Panc1 (cell line): ENCODE data around the gene TSKS. TPM values are rescaled to one million over a fixed set of nuclear protein-coding genes. Genes with fewer than 3 reads are reported as not detected.

Experiments used
- ATAC-seq: fragments of 200-7000 bp; cut with Tn5 transposase; 2 replicates; pipeline ENCODE4 v1.9.1; 2020; ENCODE audit warnings: mild to moderate bottlenecking, moderate library complexity
- BruUV-seq: library from RNA; stranded (reverse); fragments of 400-500 nt; replicated peaks from 2 replicates; lab custom pipeline; 2021; lab: Mats Ljungman, UMichigan
- CTCF ChIA-PET: fragments of 300-600 bp; sonication (Branson Sonifier 250); formaldehyde crosslinking; loops from one replicate; lab custom pipeline; 2022; ENCODE audit warnings: antibody characterized with exemption; lab: Charles Lee
- POLR2A ChIA-PET: fragments of 300-600 bp; sonication (Branson Sonifier 250); formaldehyde crosslinking; loops from one replicate; lab custom pipeline; 2022; ENCODE audit warnings: antibody characterized with exemption; lab: Charles Lee
- DNase-seq: peaks from one replicate; pipeline ENCODE4 v3.0.0-alpha.2; 2010; ENCODE audit warnings: low read depth, low spot score
- H3K27ac ChIP-seq: 2 replicates; pipeline ENCODE4 v1.5.1; 2011; ENCODE audit warnings: mild to moderate bottlenecking, low read length, inconsistent platforms
- H3K27me3 ChIP-seq: fragments of 200-500 bp; sonication (Bioruptor generic); 2 replicates; pipeline ENCODE4 v1.6.0; 2014; ENCODE audit warnings: low read length, inconsistent platforms; ENCODE audit not compliant: control insufficient read depth, insufficient read depth
- H3K36me3 ChIP-seq: fragments of 200-500 bp; sonication (Bioruptor generic); 2 replicates; pipeline ENCODE4 v1.5.1; 2014; ENCODE audit warnings: inconsistent platforms, mild to moderate bottlenecking, low read length, moderate library complexity; ENCODE audit not compliant: control insufficient read depth, insufficient read depth
- H3K4me1 ChIP-seq: 2 replicates; pipeline ENCODE4 v1.5.1; 2011; ENCODE audit warnings: inconsistent platforms, mild to moderate bottlenecking, low read length, moderate library complexity; ENCODE audit not compliant: control insufficient read depth, insufficient read depth
- H3K4me3 ChIP-seq, 2 experiments: 2 replicates each; pipeline ENCODE4 v1.5.1; 2011 to 2012; ENCODE audit warnings: low read depth in 2 of 2, low read length in 2 of 2, mild to moderate bottlenecking in 2 of 2, inconsistent platforms in 1 of 2, moderate library complexity in 1 of 2
- H3K9me3 ChIP-seq: fragments of 200-500 bp; sonication (Bioruptor generic); 2 replicates; pipeline ENCODE4 v1.5.1; 2014; ENCODE audit warnings: low read depth, mild to moderate bottlenecking, inconsistent platforms, low read length, moderate library complexity; ENCODE audit not compliant: control insufficient read depth, insufficient read depth
- CTCF ChIP-seq: fragments of 450-650 bp; IDR thresholded peaks from 2 replicates; pipeline ENCODE4 v1.5.1; 2017; ENCODE audit warnings: mild to moderate bottlenecking
- POLR2AphosphoS5 ChIP-seq: IDR thresholded peaks from 2 replicates; pipeline ENCODE4 v1.6.1; 2012; ENCODE audit warnings: mild to moderate bottlenecking, low read depth, low read length, moderate library complexity
- REST ChIP-seq, 2 experiments: IDR thresholded peaks; 2 replicates each; pipeline ENCODE4 v1.6.1; 2011 to 2012; ENCODE audit warnings: low read depth in 2 of 2, control low read depth in 1 of 2, low read length in 1 of 2, mild to moderate bottlenecking in 1 of 2, moderate library complexity in 1 of 2; ENCODE audit not compliant: insufficient read depth in 1 of 2
- SIN3A ChIP-seq: IDR thresholded peaks from 2 replicates; pipeline ENCODE4 v1.6.1; 2012; ENCODE audit warnings: low read depth, mild to moderate bottlenecking, low read length, moderate library complexity, borderline replicate concordance; ENCODE audit not compliant: insufficient read depth
- TCF7L2 ChIP-seq: IDR thresholded peaks from 2 replicates; pipeline ENCODE4 v1.6.1; 2011; ENCODE audit warnings: mild to moderate bottlenecking, low read depth, low read length, inconsistent platforms
- in situ Hi-C: cut with HindIII; loops from 2 replicates; pipeline ENCODE4 v1.10.0; 2016; ENCODE audit warnings: low sequenced_read_pairs, low pct_unique_long_range_greater_than_20kb
- intact Hi-C: fragments of 100-400 bp; cut with micrococcal nuclease; formaldehyde crosslinking; loops from one replicate; pipeline ENCODE4 v1.10.0; 2022; ENCODE audit not compliant: unreplicated experiment
- total RNA-seq: library from RNA; stranded (reverse); gene quantifications from one replicate; pipeline ENCODE4 v1.2.1, GENCODE V29; 2021; ENCODE audit not compliant: unreplicated experiment

Gene TSKS
- total RNA-seq, 1 experiment from 2014 or later, result not detected

DNA sequence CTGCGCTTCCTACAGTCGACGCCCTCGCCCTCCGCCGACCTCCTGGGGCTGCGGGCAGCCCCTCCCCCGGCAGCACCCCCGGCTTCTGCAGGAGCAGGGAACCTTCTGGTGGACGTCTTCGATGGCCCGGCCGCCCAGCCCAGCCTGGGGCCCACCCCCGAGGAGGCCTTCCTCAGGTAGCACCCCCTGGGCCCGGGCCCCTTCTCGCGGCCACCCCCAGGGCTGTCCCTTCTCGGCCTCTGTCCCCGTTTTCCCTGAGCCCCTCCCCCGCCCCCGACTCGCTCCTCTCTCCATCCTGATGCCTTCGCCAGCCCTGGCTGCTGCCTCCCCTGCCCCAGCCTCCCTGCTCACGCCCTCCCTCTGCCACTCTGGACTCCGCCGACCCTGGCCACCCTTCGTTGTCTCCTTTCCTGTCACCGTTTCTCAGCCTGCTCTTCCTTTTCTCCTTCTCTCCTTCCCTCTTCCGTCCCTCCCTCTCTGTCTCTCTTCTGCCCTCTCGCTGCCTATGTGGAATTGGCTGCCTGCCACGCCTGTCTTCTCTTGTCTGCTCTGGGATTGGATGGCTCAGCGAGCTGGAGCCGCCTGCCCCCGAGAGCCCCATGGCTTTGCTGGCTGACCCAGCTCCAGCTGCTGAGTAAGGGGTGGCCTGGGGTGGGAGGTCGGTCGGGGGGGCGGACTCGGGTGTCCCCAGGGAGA, 39.0 kb upstream of the TSKS start:
- in situ Hi-C loops (no loop called here), intact Hi-C loops (no loop called here)
- Histone ChIP-seq H3K4me3 (no peak overlapping the region), H3K27me3 (no peaks in the 10 kb centered on the region), H3K36me3 (no peaks in the 10 kb centered on the region), H3K4me1 (no peaks in the 10 kb centered on the region), H3K9me3 (no peaks in the 10 kb centered on the region), H3K27ac (no peak overlapping the region)
- POLR2A ChIA-PET, result no interaction called here
- BruUV-seq, result no TSS peak
- TF ChIP-seq TCF7L2 (no peak), CTCF (no peak), POLR2AphosphoS5 (no peak), SIN3A (no peak), REST (IDR thresholded peaks at IDR 0.05; ENCODE audit: insufficient read depth in 1 of 2, low read depth in 2 of 2, low read length in 1 of 2) (no peak)
- CTCF ChIA-PET, result no interaction called here
- ATAC-seq (0 out of 2 replicates have a peak, but pooled peaks have one; percentile 23), DNase-seq (no peak)

DNA sequence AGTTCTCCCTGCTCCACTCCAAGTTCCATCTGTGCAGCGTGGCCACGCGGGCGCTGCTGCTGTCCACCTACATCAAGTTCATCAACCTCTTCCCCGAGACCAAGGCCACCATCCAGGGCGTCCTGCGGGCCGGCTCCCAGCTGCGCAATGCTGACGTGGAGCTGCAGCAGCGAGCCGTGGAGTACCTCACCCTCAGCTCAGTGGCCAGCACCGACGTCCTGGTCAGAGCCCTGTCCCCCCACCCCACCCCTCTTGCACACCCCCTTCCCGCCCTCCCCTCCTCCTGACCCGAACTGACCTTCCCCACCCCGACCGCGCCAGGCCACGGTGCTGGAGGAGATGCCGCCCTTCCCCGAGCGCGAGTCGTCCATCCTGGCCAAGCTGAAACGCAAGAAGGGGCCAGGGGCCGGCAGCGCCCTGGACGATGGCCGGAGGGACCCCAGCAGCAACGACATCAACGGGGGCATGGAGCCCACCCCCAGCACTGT, 38.3 kb upstream of the TSKS start:
- TF ChIP-seq TCF7L2, result no peak
- ChIA-PET POLR2A (no interaction called here), CTCF (no interaction called here)
- Histone ChIP-seq H3K4me1 (no peaks in the 10 kb centered on the region), H3K4me3 (no peak overlapping the region), H3K27ac (no peak overlapping the region), H3K27me3 (no peaks in the 10 kb centered on the region), H3K9me3 (no peaks in the 10 kb centered on the region), H3K36me3 (no peaks in the 10 kb centered on the region)
- in situ Hi-C loops (no loop called here), intact Hi-C loops (no loop called here)
- no peak for DNase-seq
- no TSS peak for BruUV-seq
- ATAC-seq, result no peak

GRCh38 chr19:49800771-49801170, 37.7 kb upstream of the TSKS start:
- TF ChIP-seq POLR2AphosphoS5 (no peak), CTCF (no peak)
- Histone ChIP-seq H3K27ac (no peak overlapping the region), H3K9me3 (no peaks in the 10 kb centered on the region), H3K4me3 (no peak overlapping the region), H3K4me1 (no peaks in the 10 kb centered on the region), H3K36me3 (no peaks in the 10 kb centered on the region), H3K27me3 (no peaks in the 10 kb centered on the region)
- DNase-seq (no peak), ATAC-seq (no peak)
- in situ Hi-C loops, result no loop called here
- POLR2A ChIA-PET, result no interaction called here
- BruUV-seq, result no TSS peak
- CTCF ChIA-PET, result no interaction called here
- intact Hi-C loops, result no loop called here
